Right lobe of liver (tissue), 6 donors: ENCODE measurements around the gene PRPF19. TPM values are rescaled to one million over a fixed set of nuclear protein-coding genes. Genes with fewer than 3 reads are reported as not detected.

Experiments
- ATAC-seq, 4 donors: fragments of 200-7000 bp; cut with Tn5 transposase; one replicate each; pipeline ENCODE4 v1.9.1; 2020; ENCODE audit warnings: mild to moderate bottlenecking in 4 of 4, moderate library complexity in 4 of 4
- DNase-seq, 3 donors: peaks; one replicate each; pipeline ENCODE4 v3.0.0-alpha.2; 2020
- H3K27ac ChIP-seq, 3 donors: fragments of 200-600 bp; one replicate each; pipeline ENCODE4 v1.8.0; 2022
- H3K27me3 ChIP-seq, 2 donors: fragments of 200-600 bp; one replicate each; pipeline ENCODE4 v1.8.0; 2022
- H3K36me3 ChIP-seq, 4 donors: fragments of 200-600 bp; sonication (generic) in 1 of 4; one replicate each; pipeline versions ENCODE4 v1.5.1 to v1.8.0; 2017 to 2022; ENCODE audit warnings: control low read depth in 1 of 4
- H3K4me1 ChIP-seq, 4 donors: fragments of 200-600 bp; sonication (generic) in 1 of 4; one replicate each; pipeline versions ENCODE4 v1.5.1 to v1.8.0; 2017 to 2022; ENCODE audit warnings: control low read depth in 1 of 4
- H3K4me3 ChIP-seq, 3 donors: fragments of 200-600 bp; one replicate each; pipeline ENCODE4 v1.8.0; 2022
- H3K9me3 ChIP-seq, 4 donors: fragments of 200-600 bp; sonication (generic) in 1 of 4; one replicate each; pipeline versions ENCODE4 v1.5.1 to v1.8.0; 2017 to 2022; ENCODE audit warnings: control low read depth in 1 of 4
- CTCF ChIP-seq, 4 donors: fragments of 200-600 bp in 3 of 4; fragments of 450-650 bp in 1 of 4; IDR thresholded peaks; one replicate each; pipeline versions ENCODE4 v1.5.1 to v1.8.0; 2016 to 2022; ENCODE audit warnings: antibody characterized with exemption in 4 of 4, mild to moderate bottlenecking in 2 of 4
- POLR2A ChIP-seq: fragments of 450-650 bp; IDR thresholded peaks from one replicate; pipeline ENCODE4 v1.6.1; 2017; ENCODE audit warnings: antibody characterized with exemption, mild to moderate bottlenecking
- WGBS: methylation state at CpG from one replicate; pipeline ENCODE4 v1.1.6; 2018; ENCODE audit warnings: low coverage, low lambda C conversion rate; ENCODE audit not compliant: insufficient coverage; ENCODE audit errors: missing lambda C conversion rate; 5-methylcytosine and 5-hydroxymethylcytosine counted together
- intact Hi-C, 2 donors: fragments of 100-400 bp; cut with DNase I; formaldehyde crosslinking; loops; one replicate each; pipeline versions ENCODE4 v1.11.2 to v1.14.1; 2022
- total RNA-seq, 6 experiments: library from RNA; depleted of rRNA in 2 of 6; stranded (reverse); fragments of >200 nt in 2 of 6; fragmentation: NEBNext Ultra II Directional in 3 of 6; extraction: Animal tissue kit (Norgen Biotek cat#: 25700) in 3 of 6; gene quantifications; one replicate each; pipeline versions ENCODE4 v1.1.0 to v1.2.4, GENCODE V29; 2016 to 2023
- donor health status: DM: no; HTN: yes; CAD: no.
- donor health status: DM: no; HTN: no; CAD: no.
- donor health status: DM: no; HTN: no; CAD: no.
- donor health status: DM: no; HTN: yes; CAD: no.
- donor health status: DM: no; HTN: yes; CAD: no.

The PRPF19 gene
- total RNA-seq, 6 experiments from 2014 or later, result 45.5 to 82.6 (median 48.3) TPM

- Histone ChIP-seq H3K9me3 (no peaks in the 10 kb centered on the region), H3K36me3 (peaks cover 0 to 9% (median 0%) of the 10 kb centered on the region in 4 donors), H3K4me3 (no peak overlapping the region), H3K27ac (no peak overlapping the region), H3K4me1 (no peaks in the 10 kb centered on the region), H3K27me3 (no peaks in the 10 kb centered on the region)
- ATAC-seq (no peak), DNase-seq (no peak)
- 94% methylated on average over 5 of the region's 5 CpGs for WGBS
- TF ChIP-seq CTCF (IDR thresholded peaks at IDR 0.05) (no peak), POLR2A (no peak)
- intact Hi-C loops, result no loop called here
Observed at GRCh38 chr11:60945295-60945667, 38.9 kb upstream of the PRPF19 start.

- 73% methylated on average over 9 of the region's 11 CpGs for WGBS
- Histone ChIP-seq H3K4me1 (no peaks in the 10 kb centered on the region), H3K4me3 (no peak overlapping the region), H3K27ac (no peak overlapping the region), H3K9me3 (no peaks in the 10 kb centered on the region), H3K27me3 (no peaks in the 10 kb centered on the region), H3K36me3 (peaks cover 0 to 9% (median 0%) of the 10 kb centered on the region in 4 donors)
- intact Hi-C loops, result no loop called here
- DNase-seq, result no peak
- peak in 1 of 4 donors; percentile 4 for TF ChIP-seq CTCF (IDR thresholded peaks at IDR 0.05)
- TF ChIP-seq POLR2A, result no peak
- ATAC-seq, result no peak
Observed at GRCh38 chr11:60944490-60945294, 38.3 kb upstream of the PRPF19 start.

GRCh38 chr11:60942970-60943565, 36.7 kb upstream of the PRPF19 start:
- no peaks in the 10 kb centered on the region for H3K27me3 ChIP-seq
- no peak overlapping the region for H3K4me3 ChIP-seq
- intact Hi-C loops, result no loop called here
- DNase-seq, result no peak
- no peaks in the 10 kb centered on the region for H3K9me3 ChIP-seq
- ATAC-seq, result no peak
- WGBS, result 48% methylated on average over 3 of the region's 9 CpGs
- no peaks in the 10 kb centered on the region for H3K4me1 ChIP-seq
- H3K36me3 ChIP-seq, result peaks cover 0 to 9% (median 0%) of the 10 kb centered on the region in 4 donors
- TF ChIP-seq POLR2A (no peak), CTCF (IDR thresholded peaks at IDR 0.05) (no peak)
- H3K27ac ChIP-seq, result no peak overlapping the region

- intact Hi-C loops, result no loop called here
- no peak for DNase-seq
- no peaks in the 10 kb centered on the region for H3K9me3 ChIP-seq
- peaks cover 0 to 9% (median 0%) of the 10 kb centered on the region in 4 donors for H3K36me3 ChIP-seq
- no peak overlapping the region for H3K4me3 ChIP-seq
- H3K27ac ChIP-seq, result no peak overlapping the region
- no CpG with 5 or more reads among the region's 4 CpGs for whole genome bisulfite sequencing
- no peaks in the 10 kb centered on the region for H3K4me1 ChIP-seq
- H3K27me3 ChIP-seq, result no peaks in the 10 kb centered on the region
- ATAC-seq, result no peak
- TF ChIP-seq POLR2A (no peak), CTCF (IDR thresholded peaks at IDR 0.05) (no peak)
Observed at GRCh38 chr11:60942219-60942618, 35.8 kb upstream of the PRPF19 start.
